Measurements from ENCODE around the gene UBE3C.

- TF ChIP-seq CTCF (IDR thresholded peaks at IDR 0.05; ENCODE audit: insufficient read depth, low read length) (no peak), POLR2AphosphoS5 (IDR thresholded peaks at IDR 0.05; ENCODE audit: low read depth) (no peak), REST (IDR thresholded peaks at IDR 0.05; ENCODE audit: insufficient replicate concordance, low read depth) (no peak), SPI1 (IDR thresholded peaks at IDR 0.05; ENCODE audit: borderline replicate concordance, low read depth) (no peak), GABPA (IDR thresholded peaks at IDR 0.05; ENCODE audit: low read depth) (no peak)
Measured at GRCh38 chr7:157192861-157193260, 54.1 kb downstream of the UBE3C start.
